Measurements from ENCODE around the gene RCAN2.

The RCAN2 gene

GRCh38 chr6:46501136-46502089 lies 10.2 kb upstream of the RCAN2 start:
- peak overlapping the region; percentile 86 to 92 for H3K27ac ChIP-seq
- no peak for TF ChIP-seq CTCF (IDR thresholded peaks at IDR 0.05)
- peak overlapping the region; percentile 5 for H3K4me3 ChIP-seq
- no peak for DNase-seq (ENCODE audit: low spot score)

- DNase-seq (ENCODE audit: low spot score), result no peak
- H3K27ac ChIP-seq, result peak overlapping the region; percentile 84 to 92
- TF ChIP-seq CTCF (IDR thresholded peaks at IDR 0.05), result no peak
These were observed 9.1 kb upstream of the RCAN2 start for GRCh38 chr6:46500382-46500781.

GRCh38 chr6:46491628-46492547 lies 639 bp upstream of the RCAN2 start:
- H3K27ac ChIP-seq, result peak overlapping the region; percentile 94 to 98
- TF ChIP-seq CTCF (IDR thresholded peaks at IDR 0.05), result peak; percentile 81
- H3K4me3 ChIP-seq, result peak overlapping the region; percentile 96
- DNase-seq (ENCODE audit: low spot score), result peak; percentile 85

More at GRCh38 chr6:46500382-46500781, 9.1 kb upstream of the RCAN2 start:
- no peak overlapping the region for H3K4me3 ChIP-seq

GRCh38 chr6:46490425-46491200 lies 636 bp downstream of the RCAN2 start:
- Histone ChIP-seq H3K4me3 (peak overlapping the region; percentile 96), H3K27ac (peak overlapping the region; percentile 94 to 98)
- DNase-seq (ENCODE audit: low spot score), result no peak
- no peak for TF ChIP-seq CTCF (IDR thresholded peaks at IDR 0.05)

- DNase-seq (ENCODE audit: low spot score), result no peak
- no peak for TF ChIP-seq CTCF (IDR thresholded peaks at IDR 0.05)
- Histone ChIP-seq H3K27ac (peak overlapping the region in 1 of 2 donors; percentile 45), H3K4me3 (peak overlapping the region; percentile 45)
These were observed 5.1 kb downstream of the RCAN2 start for GRCh38 chr6:46486181-46486580.

- DNase-seq (ENCODE audit: low spot score), result no peak
- peak overlapping the region; percentile 24 to 59 for H3K27ac ChIP-seq
- H3K4me3 ChIP-seq, result peak overlapping the region; percentile 48
- no peak for TF ChIP-seq CTCF (IDR thresholded peaks at IDR 0.05)
These were observed 7.0 kb downstream of the RCAN2 start for GRCh38 chr6:46484081-46484820.

Data from coronary artery (tissue), 2 donors.